Activated T-cell treated with anti-CD3 and anti-CD28 coated beads for 1 hour (primary cell): ENCODE results near the gene UBE2K.
"Not testable (repeated sequence)": the region's sequence is repeated elsewhere in the genome, so short reads cannot be mapped to it uniquely, and the experiment has no call there.

ENCODE experiments used
- DNase-seq: peaks from one replicate; pipeline ENCODE4 v3.0.0-alpha.2; 2020; ENCODE audit warnings: low read depth

UBE2K gene

GRCh38 chr4:39689970-39690369 is 8.0 kb upstream of the UBE2K start:
- DNase-seq = no peak

- peak; percentile 29 for DNase-seq
These were observed 581 bp downstream of the UBE2K start for GRCh38 chr4:39698424-39699009.

- no peak for DNase-seq
These were observed 1.9 kb downstream of the UBE2K start for GRCh38 chr4:39699687-39700409.

- DNase-seq = no peak
These were observed 2.6 kb downstream of the UBE2K start for GRCh38 chr4:39700554-39700953.

- DNase-seq = no peak
These were observed 4.8 kb downstream of the UBE2K start for GRCh38 chr4:39702716-39703115.

- not testable (repeated sequence) for DNase-seq
These were observed 6.9 kb downstream of the UBE2K start for GRCh38 chr4:39704789-39705188.

- no peak for DNase-seq
These were observed 8.4 kb downstream of the UBE2K start for GRCh38 chr4:39706334-39706733.

- DNase-seq = no peak
These were observed 9.0 kb downstream of the UBE2K start for GRCh38 chr4:39706741-39707511.

- no peak for DNase-seq
These were observed 12.4 kb downstream of the UBE2K start for GRCh38 chr4:39710098-39710896.

- no peak for DNase-seq
These were observed 15.1 kb downstream of the UBE2K start for GRCh38 chr4:39712819-39713607.

- DNase-seq = no peak
These were observed 15.8 kb downstream of the UBE2K start for GRCh38 chr4:39713691-39714090.

- no peak for DNase-seq
These were observed 16.2 kb downstream of the UBE2K start for GRCh38 chr4:39714166-39714565.

- DNase-seq = no peak
These were observed 17.9 kb downstream of the UBE2K start for GRCh38 chr4:39715788-39716187.

GRCh38 chr4:39716356-39716755 is 18.4 kb downstream of the UBE2K start:
- DNase-seq = no peak

GRCh38 chr4:39717743-39718142 is 19.8 kb downstream of the UBE2K start:
- not testable (repeated sequence) for DNase-seq

- no peak for DNase-seq
These were observed 20.7 kb downstream of the UBE2K start for GRCh38 chr4:39718366-39719323.

GRCh38 chr4:39719804-39720580 is 22.1 kb downstream of the UBE2K start:
- no peak for DNase-seq

GRCh38 chr4:39721273-39721672 is 23.3 kb downstream of the UBE2K start:
- not testable (repeated sequence) for DNase-seq

GRCh38 chr4:39721788-39722187 is 23.9 kb downstream of the UBE2K start:
- DNase-seq = no peak
